DMS53 (cell line): ENCODE data around the gene SLC9A8.
A peak's percentile ranks its signal among the peaks of the same experiment; 100 is the strongest.
"Not testable (repeated sequence)": the region's sequence is repeated elsewhere in the genome, so short reads cannot be mapped to it uniquely, and the experiment has no call there.

ENCODE experiments used
- DNase-seq: peaks from one replicate; lab custom pipeline; 2025; lab: John Stamatoyannopoulos, UW

Gene SLC9A8

GRCh38 chr20:49851231-49851705, 38.6 kb downstream of the SLC9A8 start:
- DNase-seq, result no peak

- no peak for DNase-seq
Measured at GRCh38 chr20:49851991-49852390, 39.4 kb downstream of the SLC9A8 start.

GRCh38 chr20:49852522-49853080, 40.0 kb downstream of the SLC9A8 start:
- DNase-seq, result no peak

- DNase-seq, result peak; percentile 88
Measured at GRCh38 chr20:49853640-49854039, 41.0 kb downstream of the SLC9A8 start.

GRCh38 chr20:49854190-49854875, 41.7 kb downstream of the SLC9A8 start:
- no peak for DNase-seq

GRCh38 chr20:49856904-49857303, 44.3 kb downstream of the SLC9A8 start:
- DNase-seq, result no peak

- no peak for DNase-seq
Measured at GRCh38 chr20:49858076-49858585, 45.5 kb downstream of the SLC9A8 start.

GRCh38 chr20:49859011-49859410, 46.4 kb downstream of the SLC9A8 start:
- no peak for DNase-seq

- no peak for DNase-seq
Measured at GRCh38 chr20:49859807-49860206, 47.2 kb downstream of the SLC9A8 start.

- DNase-seq, result not testable (repeated sequence)
Measured at GRCh38 chr20:49861232-49861631, 48.6 kb downstream of the SLC9A8 start.

GRCh38 chr20:49862607-49863200, 50.1 kb downstream of the SLC9A8 start:
- no peak for DNase-seq

GRCh38 chr20:49863666-49864065, 51.0 kb downstream of the SLC9A8 start:
- no peak for DNase-seq

GRCh38 chr20:49865559-49865958, 52.9 kb downstream of the SLC9A8 start:
- DNase-seq, result no peak

- DNase-seq, result no peak
Measured at GRCh38 chr20:49866051-49866450, 53.4 kb downstream of the SLC9A8 start.

- no peak for DNase-seq
Measured at GRCh38 chr20:49867453-49868215, 55.0 kb downstream of the SLC9A8 start.

- no peak for DNase-seq
Measured at GRCh38 chr20:49868538-49868937, 55.9 kb downstream of the SLC9A8 start.

- no peak for DNase-seq
Measured at GRCh38 chr20:49868964-49869363, 56.3 kb downstream of the SLC9A8 start.

GRCh38 chr20:49870261-49870660, 57.6 kb downstream of the SLC9A8 start:
- no peak for DNase-seq

- DNase-seq, result no peak
Measured at GRCh38 chr20:49871391-49871948, 58.8 kb downstream of the SLC9A8 start.

GRCh38 chr20:49872056-49872455, 59.4 kb downstream of the SLC9A8 start:
- DNase-seq, result no peak

GRCh38 chr20:49874696-49875095, 62.1 kb downstream of the SLC9A8 start:
- no peak for DNase-seq

- DNase-seq, result no peak
Measured at GRCh38 chr20:49877386-49877921, 64.8 kb downstream of the SLC9A8 start.
